ENCODE data around the gene NPAS3.

The NPAS3 gene

DNA sequence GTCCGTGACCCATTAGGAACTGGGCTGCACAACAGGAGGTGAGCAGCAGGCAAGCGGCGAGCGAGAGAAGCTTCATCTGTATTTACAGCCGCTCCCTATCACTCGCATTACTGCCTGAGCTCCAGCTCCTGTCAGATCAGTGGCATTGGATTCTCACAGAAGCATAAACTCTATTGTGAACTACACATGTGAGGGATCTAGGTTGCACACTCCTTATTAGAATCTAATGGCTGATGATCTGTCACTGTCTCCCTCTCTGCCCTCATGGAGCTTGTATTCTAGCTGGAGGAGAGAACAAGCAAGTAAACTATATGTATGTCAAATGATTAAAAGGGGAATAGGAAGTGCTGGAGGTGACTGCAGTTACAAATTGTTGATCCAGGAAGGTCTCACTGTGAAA lies 533.1 kb downstream of the NPAS3 start:
- Histone ChIP-seq H3K9me3 (ENCODE audit: control insufficient read depth, low read length) (no peaks in the 10 kb centered on the region), H3K4me3 (ENCODE audit: insufficient read depth, low read depth, low read length) (no peak overlapping the region), H3K27ac (ENCODE audit: insufficient read depth, low read depth, low read length, poor library complexity, severe bottlenecking) (no peak overlapping the region), H3K27me3 (ENCODE audit: control insufficient read depth, insufficient read depth, low read length, poor library complexity, severe bottlenecking) (no peaks in the 10 kb centered on the region), H3K4me1 (ENCODE audit: control insufficient read depth, insufficient read depth, low read length) (peaks cover 10% of the 10 kb centered on the region), H3K36me3 (ENCODE audit: control insufficient read depth, insufficient read depth, low read length) (no peaks in the 10 kb centered on the region)
- WGBS, 2 experiments = 88 to 94% methylated on average over 6 of the region's 6 CpGs

DNA sequence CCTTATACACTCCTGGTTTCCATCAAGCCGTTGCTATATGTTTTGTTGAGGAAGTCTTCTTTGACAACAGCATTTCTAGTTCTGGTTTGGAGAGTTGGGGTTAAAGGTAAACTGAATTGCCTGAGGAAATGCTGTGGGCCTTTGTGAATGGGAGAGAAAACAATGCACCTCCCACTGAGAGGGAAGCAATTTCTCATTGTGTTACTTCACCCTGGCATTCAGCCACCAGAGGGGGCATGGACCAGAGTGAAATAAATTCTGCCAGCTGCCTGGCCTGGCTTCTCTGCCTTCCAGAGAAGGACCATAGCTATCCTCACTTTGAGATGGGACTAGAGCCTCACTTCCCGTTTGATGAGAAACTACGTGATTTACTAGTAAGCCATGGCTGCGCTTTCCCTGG lies 536.9 kb downstream of the NPAS3 start:
- peaks cover 28% of the 10 kb centered on the region for H3K4me1 ChIP-seq (ENCODE audit: control insufficient read depth, insufficient read depth, low read length)
- H3K36me3 ChIP-seq (ENCODE audit: control insufficient read depth, insufficient read depth, low read length) = no peaks in the 10 kb centered on the region
- no peak overlapping the region for H3K27ac ChIP-seq (ENCODE audit: insufficient read depth, low read depth, low read length, poor library complexity, severe bottlenecking)
- H3K9me3 ChIP-seq (ENCODE audit: control insufficient read depth, low read length) = no peaks in the 10 kb centered on the region
- WGBS, 2 experiments = 20 to 22% methylated on average over 4 of the region's 4 CpGs
- no peak overlapping the region for H3K4me3 ChIP-seq (ENCODE audit: insufficient read depth, low read depth, low read length)
- H3K27me3 ChIP-seq (ENCODE audit: control insufficient read depth, insufficient read depth, low read length, poor library complexity, severe bottlenecking) = no peaks in the 10 kb centered on the region

DNA sequence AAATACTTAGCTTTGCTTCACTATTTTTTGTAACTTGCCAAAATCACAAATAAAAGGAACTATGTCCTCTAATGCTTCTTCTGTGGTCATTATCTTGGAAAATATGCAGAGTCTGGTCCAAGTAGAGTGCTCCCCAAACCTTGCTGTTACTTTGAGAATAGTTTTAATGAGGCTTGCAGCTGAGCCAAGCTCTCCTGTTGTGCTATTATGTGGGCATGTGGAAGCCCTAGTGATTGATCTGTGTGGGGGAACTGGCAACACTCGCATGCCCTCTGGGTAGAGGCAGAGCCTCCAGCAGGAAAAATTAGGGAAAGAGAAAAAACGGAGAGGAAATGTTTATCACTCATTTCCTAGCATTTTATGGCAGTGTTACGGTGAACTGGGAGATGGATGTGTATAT lies 539.1 kb downstream of the NPAS3 start:
- Histone ChIP-seq H3K4me3 (ENCODE audit: insufficient read depth, low read depth, low read length) (no peak overlapping the region), H3K9me3 (ENCODE audit: control insufficient read depth, low read length) (no peaks in the 10 kb centered on the region), H3K27ac (ENCODE audit: insufficient read depth, low read depth, low read length, poor library complexity, severe bottlenecking) (no peak overlapping the region), H3K4me1 (ENCODE audit: control insufficient read depth, insufficient read depth, low read length) (peaks cover 28% of the 10 kb centered on the region), H3K27me3 (ENCODE audit: control insufficient read depth, insufficient read depth, low read length, poor library complexity, severe bottlenecking) (no peaks in the 10 kb centered on the region), H3K36me3 (ENCODE audit: control insufficient read depth, insufficient read depth, low read length) (no peaks in the 10 kb centered on the region)
- WGBS, 2 experiments = 3 to 10% methylated on average over 2 of the region's 3 CpGs

- Histone ChIP-seq H3K4me3 (ENCODE audit: insufficient read depth, low read depth, low read length) (no peak overlapping the region), H3K27ac (ENCODE audit: insufficient read depth, low read depth, low read length, poor library complexity, severe bottlenecking) (no peak overlapping the region), H3K36me3 (ENCODE audit: control insufficient read depth, insufficient read depth, low read length) (no peaks in the 10 kb centered on the region), H3K4me1 (ENCODE audit: control insufficient read depth, insufficient read depth, low read length) (peaks cover 25% of the 10 kb centered on the region), H3K9me3 (ENCODE audit: control insufficient read depth, low read length) (no peaks in the 10 kb centered on the region), H3K27me3 (ENCODE audit: control insufficient read depth, insufficient read depth, low read length, poor library complexity, severe bottlenecking) (no peaks in the 10 kb centered on the region)
- 76 to 77% methylated on average over 2 to 6 of the region's 9 CpGs for WGBS, 2 experiments
These were observed 541.6 kb downstream of the NPAS3 start for GRCh38 chr14:33480071-33480886.

GRCh38 chr14:33480887-33481184 lies 542.2 kb downstream of the NPAS3 start:
- peaks cover 21% of the 10 kb centered on the region for H3K4me1 ChIP-seq (ENCODE audit: control insufficient read depth, insufficient read depth, low read length)
- H3K36me3 ChIP-seq (ENCODE audit: control insufficient read depth, insufficient read depth, low read length) = no peaks in the 10 kb centered on the region
- no peak overlapping the region for H3K27ac ChIP-seq (ENCODE audit: insufficient read depth, low read depth, low read length, poor library complexity, severe bottlenecking)
- no peak overlapping the region for H3K4me3 ChIP-seq (ENCODE audit: insufficient read depth, low read depth, low read length)
- 37 to 62% methylated on average over 3 of the region's 3 CpGs for WGBS, 2 experiments
- no peaks in the 10 kb centered on the region for H3K9me3 ChIP-seq (ENCODE audit: control insufficient read depth, low read length)
- no peaks in the 10 kb centered on the region for H3K27me3 ChIP-seq (ENCODE audit: control insufficient read depth, insufficient read depth, low read length, poor library complexity, severe bottlenecking)

DNA sequence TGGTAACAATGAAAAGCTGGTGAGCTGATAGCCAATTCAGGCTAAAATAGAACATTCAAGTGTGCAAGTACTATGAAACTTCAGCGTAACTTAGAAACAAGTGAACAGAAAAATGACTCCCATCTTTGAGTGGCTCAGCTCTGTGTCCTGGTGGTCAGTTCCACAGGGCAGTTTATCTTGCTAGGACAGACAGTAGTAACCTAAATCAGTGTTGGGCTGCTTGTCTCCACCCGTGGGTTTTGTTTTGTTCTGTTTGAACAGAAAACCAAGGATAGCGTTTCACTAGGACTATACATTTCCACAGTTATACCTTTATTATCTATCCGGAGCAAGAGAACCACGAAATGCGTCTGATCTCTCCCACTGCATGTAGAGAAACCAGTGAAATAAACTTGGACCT lies 544.4 kb downstream of the NPAS3 start:
- H3K27me3 ChIP-seq (ENCODE audit: control insufficient read depth, insufficient read depth, low read length, poor library complexity, severe bottlenecking) = no peaks in the 10 kb centered on the region
- H3K27ac ChIP-seq (ENCODE audit: insufficient read depth, low read depth, low read length, poor library complexity, severe bottlenecking) = no peak overlapping the region
- H3K4me3 ChIP-seq (ENCODE audit: insufficient read depth, low read depth, low read length) = no peak overlapping the region
- no peaks in the 10 kb centered on the region for H3K9me3 ChIP-seq (ENCODE audit: control insufficient read depth, low read length)
- H3K4me1 ChIP-seq (ENCODE audit: control insufficient read depth, insufficient read depth, low read length) = peaks cover 12% of the 10 kb centered on the region
- no peaks in the 10 kb centered on the region for H3K36me3 ChIP-seq (ENCODE audit: control insufficient read depth, insufficient read depth, low read length)
- 90 to 91% methylated on average over 6 of the region's 6 CpGs for WGBS, 2 experiments

DNA sequence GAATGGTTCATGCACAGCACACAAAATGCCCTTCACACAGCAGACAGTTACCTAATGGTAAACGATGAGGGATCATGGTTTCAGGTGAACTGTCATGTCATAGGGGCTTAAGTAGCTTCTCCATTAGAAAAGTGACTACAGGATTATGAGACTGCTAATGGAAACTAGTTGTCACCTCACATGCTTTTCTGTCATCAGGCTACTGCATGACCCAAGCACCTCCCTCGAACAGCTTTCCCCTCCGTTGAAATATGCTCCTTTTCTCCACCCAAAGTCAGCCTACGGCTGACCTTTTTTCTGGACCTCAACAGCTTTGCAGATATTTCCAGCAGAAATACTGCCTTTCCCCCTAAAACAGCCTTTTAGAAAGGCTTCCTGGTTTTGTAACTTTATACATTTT lies 544.9 kb downstream of the NPAS3 start:
- Histone ChIP-seq H3K4me3 (ENCODE audit: insufficient read depth, low read depth, low read length) (no peak overlapping the region), H3K36me3 (ENCODE audit: control insufficient read depth, insufficient read depth, low read length) (no peaks in the 10 kb centered on the region), H3K9me3 (ENCODE audit: control insufficient read depth, low read length) (no peaks in the 10 kb centered on the region), H3K27ac (ENCODE audit: insufficient read depth, low read depth, low read length, poor library complexity, severe bottlenecking) (no peak overlapping the region), H3K4me1 (ENCODE audit: control insufficient read depth, insufficient read depth, low read length) (peaks cover 8% of the 10 kb centered on the region), H3K27me3 (ENCODE audit: control insufficient read depth, insufficient read depth, low read length, poor library complexity, severe bottlenecking) (no peaks in the 10 kb centered on the region)
- WGBS, 2 experiments = 89 to 96% methylated on average over 4 of the region's 4 CpGs

DNA sequence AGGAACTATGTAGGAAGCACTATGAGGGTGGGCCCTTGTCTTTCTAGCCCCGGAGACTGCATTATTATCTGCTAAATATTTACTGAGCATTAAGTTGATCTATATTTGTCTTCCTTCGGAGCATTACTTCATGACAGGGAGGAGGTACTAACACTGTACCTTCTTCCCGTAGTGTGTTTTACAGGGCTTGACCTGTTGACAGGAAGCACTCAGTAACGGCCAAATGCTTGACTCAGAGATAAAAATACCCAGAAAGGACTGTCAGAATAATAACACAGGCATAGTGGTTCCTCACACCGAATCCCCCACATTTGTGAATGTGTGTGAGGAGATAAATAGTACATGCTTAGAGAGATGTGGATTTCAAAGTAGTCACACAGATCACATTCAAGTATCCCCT lies 545.6 kb downstream of the NPAS3 start:
- Histone ChIP-seq H3K4me3 (ENCODE audit: insufficient read depth, low read depth, low read length) (no peak overlapping the region), H3K4me1 (ENCODE audit: control insufficient read depth, insufficient read depth, low read length) (peaks cover 5% of the 10 kb centered on the region), H3K9me3 (ENCODE audit: control insufficient read depth, low read length) (no peaks in the 10 kb centered on the region), H3K27me3 (ENCODE audit: control insufficient read depth, insufficient read depth, low read length, poor library complexity, severe bottlenecking) (no peaks in the 10 kb centered on the region), H3K27ac (ENCODE audit: insufficient read depth, low read depth, low read length, poor library complexity, severe bottlenecking) (no peak overlapping the region), H3K36me3 (ENCODE audit: control insufficient read depth, insufficient read depth, low read length) (no peaks in the 10 kb centered on the region)
- WGBS, 2 experiments = 94 to 96% methylated on average over 4 to 5 of the region's 5 CpGs

DNA sequence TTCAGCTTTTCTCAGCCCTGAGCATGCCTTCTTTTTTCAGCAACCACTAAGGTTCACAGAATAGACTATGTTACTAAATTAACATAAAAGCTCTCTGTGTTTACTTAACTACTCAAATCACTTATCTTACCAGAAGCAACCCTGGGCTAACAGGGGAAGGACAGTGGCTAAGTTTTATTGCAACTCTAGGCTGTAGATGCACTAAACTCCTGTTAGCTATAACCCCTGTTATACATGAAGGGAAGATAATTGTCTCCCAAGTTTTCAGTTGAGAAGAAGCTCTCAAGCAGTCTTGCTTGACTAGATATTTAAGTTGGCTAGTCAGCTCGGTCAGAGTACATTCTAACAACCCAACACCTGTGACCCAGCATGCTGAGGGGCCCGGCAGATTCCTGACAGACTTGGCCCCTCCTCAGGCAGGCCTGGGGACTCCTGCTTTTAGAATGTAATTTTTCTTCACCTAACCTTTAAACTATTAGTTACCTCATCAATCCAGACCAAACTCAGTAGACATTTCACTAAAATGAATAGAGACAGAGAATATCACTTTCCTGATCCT lies 547.7 kb downstream of the NPAS3 start:
- H3K4me1 ChIP-seq (ENCODE audit: control insufficient read depth, insufficient read depth, low read length) = peaks cover 5% of the 10 kb centered on the region
- no peak overlapping the region for H3K4me3 ChIP-seq (ENCODE audit: insufficient read depth, low read depth, low read length)
- H3K9me3 ChIP-seq (ENCODE audit: control insufficient read depth, low read length) = no peaks in the 10 kb centered on the region
- no peak overlapping the region for H3K27ac ChIP-seq (ENCODE audit: insufficient read depth, low read depth, low read length, poor library complexity, severe bottlenecking)
- H3K36me3 ChIP-seq (ENCODE audit: control insufficient read depth, insufficient read depth, low read length) = no peaks in the 10 kb centered on the region
- WGBS, 2 experiments = 42 to 64% methylated on average over 2 of the region's 2 CpGs
- H3K27me3 ChIP-seq (ENCODE audit: control insufficient read depth, insufficient read depth, low read length, poor library complexity, severe bottlenecking) = no peaks in the 10 kb centered on the region

DNA sequence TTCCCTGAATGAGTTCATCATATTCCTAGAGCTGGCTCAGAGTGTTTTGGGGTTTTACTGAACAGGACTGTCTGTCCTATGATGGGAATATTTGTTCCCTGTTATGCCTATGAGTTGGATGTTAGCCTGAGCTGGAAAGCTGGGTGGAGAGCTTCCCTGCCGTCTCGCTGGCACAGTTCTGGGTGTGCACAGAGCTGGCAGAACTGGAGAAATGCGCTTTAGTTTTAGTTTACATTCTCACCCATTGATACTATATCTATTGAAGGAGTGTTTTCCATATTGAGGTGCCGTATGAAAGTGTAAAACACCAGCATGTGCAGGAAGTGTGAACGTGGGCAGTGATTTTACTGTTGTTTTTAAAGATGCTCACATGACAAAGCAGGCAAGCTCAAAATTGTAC lies 549.9 kb downstream of the NPAS3 start:
- WGBS, 2 experiments = 88 to 92% methylated on average over 4 to 5 of the region's 5 CpGs
- Histone ChIP-seq H3K36me3 (ENCODE audit: control insufficient read depth, insufficient read depth, low read length) (no peaks in the 10 kb centered on the region), H3K9me3 (ENCODE audit: control insufficient read depth, low read length) (no peaks in the 10 kb centered on the region), H3K27ac (ENCODE audit: insufficient read depth, low read depth, low read length, poor library complexity, severe bottlenecking) (no peak overlapping the region), H3K27me3 (ENCODE audit: control insufficient read depth, insufficient read depth, low read length, poor library complexity, severe bottlenecking) (no peaks in the 10 kb centered on the region), H3K4me3 (ENCODE audit: insufficient read depth, low read depth, low read length) (no peak overlapping the region), H3K4me1 (ENCODE audit: control insufficient read depth, insufficient read depth, low read length) (peaks cover 5% of the 10 kb centered on the region)

All from ectodermal cell (in vitro differentiated cells).